Stimulated activated CD4-positive, alpha-beta T cell treated with anti-CD3 and anti-CD28 coated beads, Interleukin-12 subunit alpha, Interleukin-12 subunit beta, amount 100 ng/mL, for 24 hours (primary cell): ENCODE measurements around the gene LMX1A.

Experiments used
- DNase-seq, 2 experiments: peaks; one replicate each; pipeline ENCODE4 v3.0.0-alpha.2; 2020; ENCODE audit warnings: low read depth in 2 of 2

The LMX1A gene

DNA sequence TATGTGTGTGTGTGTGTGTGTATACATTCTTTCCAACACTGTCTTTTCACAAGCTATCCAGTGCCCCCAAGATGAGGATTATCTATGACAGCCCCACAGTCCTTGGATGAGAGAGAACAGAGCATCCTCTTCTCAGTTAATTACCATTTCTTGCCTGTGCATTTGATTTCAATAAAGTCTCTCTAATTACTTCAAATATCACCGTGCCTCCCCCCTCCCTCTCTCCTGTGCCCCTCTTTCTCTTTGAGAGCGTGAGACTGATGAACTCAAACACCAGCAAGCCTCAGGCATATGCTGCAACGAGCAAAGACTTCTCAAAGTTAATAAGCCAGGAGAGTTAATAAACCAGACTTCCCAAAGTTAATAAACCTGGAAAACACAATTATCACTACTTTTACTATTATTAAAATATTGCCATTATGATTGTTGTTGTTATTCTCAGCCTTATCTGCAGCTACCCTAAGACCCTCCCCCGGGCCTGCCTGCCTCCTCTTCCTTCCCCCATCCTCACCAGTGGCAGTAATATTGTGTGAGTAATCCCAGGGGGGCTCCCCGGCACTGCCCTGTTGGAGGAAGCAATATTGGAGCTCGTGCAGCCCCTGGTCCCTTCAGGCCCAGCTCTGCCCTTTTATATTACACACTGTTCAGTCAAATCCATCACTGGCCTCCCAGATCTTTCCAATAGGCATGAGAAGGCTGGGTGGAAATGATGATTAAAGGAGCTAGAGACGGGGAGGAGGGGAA is 30.9 kb downstream of the LMX1A start:
- no peak for DNase-seq

DNA sequence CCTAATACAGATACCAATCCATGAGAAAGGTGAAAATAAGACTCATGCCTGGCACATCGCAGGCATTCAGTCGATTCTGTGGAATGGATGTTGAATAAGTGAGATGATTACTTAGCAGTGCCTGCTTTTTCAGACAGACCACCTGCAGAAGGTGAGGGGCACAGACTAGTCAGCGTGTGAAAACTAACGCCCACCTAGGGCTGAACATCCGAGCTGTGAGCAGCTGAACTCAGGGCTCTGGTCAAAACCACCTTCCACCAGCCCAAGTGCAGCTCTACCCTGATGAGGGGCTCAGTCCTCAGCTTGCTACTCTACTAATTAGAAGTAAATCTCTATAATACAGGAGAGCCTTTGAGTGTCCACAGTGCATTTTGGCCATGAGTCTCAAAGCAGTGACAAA is 32.5 kb downstream of the LMX1A start:
- no peak for DNase-seq

DNA sequence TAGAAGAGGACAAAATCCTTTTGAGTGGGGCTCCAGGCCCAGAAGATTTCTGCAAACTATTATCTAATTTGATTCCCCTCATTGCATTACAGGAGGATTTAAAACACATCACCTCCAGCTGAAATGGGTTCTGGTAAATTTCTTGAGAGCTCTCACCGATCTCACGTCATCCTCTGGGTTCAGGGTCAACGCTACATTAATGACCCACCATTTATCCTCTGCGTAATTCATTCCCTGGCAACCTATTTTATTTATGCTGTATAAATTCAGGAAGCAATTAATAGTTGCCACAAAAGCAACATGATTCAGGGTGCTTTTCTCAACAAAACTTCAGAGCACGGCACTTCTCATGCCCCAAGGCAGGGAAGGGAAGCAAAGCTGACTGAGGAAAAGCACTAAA is 38.9 kb downstream of the LMX1A start:
- no peak for DNase-seq

DNA sequence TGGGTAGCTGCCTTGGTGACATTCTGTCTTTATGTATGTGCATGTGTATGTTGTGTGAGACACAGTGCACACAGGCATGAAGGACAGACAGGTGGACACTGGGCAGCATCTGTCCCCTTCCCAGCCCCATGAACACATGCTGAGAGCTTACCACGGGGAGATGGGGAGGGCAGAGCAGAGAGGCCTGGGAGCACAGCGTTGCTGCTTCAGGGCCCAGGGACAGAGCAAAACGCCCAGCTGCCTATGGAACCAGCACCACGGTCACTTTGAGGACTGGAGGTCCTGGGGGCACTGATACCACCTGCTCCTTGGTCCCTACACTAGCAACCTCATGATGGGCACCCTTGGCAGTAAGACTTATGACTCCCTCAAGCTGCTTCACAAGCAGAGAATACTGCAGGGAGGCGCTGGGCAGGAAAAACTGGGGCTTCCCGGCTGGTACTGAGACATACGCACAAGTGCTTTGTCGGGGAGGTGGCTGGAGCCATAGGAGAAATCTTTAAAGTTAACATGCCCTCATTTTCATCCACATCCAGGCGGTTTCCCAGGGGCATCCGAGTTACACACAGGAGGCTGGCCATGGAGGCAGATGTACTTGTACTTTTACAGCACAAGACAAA is 40.3 kb downstream of the LMX1A start:
- DNase-seq = no peak

DNA sequence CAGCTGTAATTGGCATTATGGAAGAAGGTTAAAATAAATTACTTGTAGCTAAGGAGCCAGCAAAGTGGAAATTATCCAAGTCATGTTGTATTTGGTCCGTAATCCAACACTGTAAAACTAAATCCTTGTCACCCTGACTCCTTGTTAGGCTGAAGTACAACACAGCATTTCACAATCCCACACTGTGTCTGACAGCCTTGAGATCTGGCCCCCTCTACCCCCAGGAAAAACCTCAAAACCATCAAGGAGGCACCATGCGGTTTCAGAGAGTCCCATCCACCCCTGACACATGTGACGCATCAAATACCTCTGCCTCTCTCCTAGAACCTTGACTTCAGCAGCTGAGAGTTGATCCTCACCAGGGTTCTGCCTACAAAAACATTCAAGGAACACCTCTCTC is 41.0 kb downstream of the LMX1A start:
- no peak for DNase-seq

DNA sequence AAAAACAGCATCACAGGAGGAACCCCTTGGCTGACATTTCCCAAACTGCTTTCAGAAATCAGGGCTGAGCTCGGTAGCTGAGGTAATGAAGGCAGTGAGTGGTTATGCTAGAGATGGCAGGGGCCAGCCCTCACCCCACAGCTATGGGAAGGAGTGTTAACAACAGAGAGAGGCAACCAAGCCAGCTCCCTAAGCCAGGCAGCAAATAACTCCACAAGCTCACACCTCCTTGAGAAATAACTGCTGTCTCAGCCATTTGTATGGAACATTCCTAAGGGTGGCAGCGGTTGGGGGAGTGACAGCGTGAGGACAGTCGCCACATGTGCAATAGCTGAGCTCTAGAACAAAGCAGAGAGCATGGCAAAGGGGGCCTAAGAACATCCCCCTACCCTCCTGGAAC is 42.6 kb downstream of the LMX1A start:
- DNase-seq = no peak

DNA sequence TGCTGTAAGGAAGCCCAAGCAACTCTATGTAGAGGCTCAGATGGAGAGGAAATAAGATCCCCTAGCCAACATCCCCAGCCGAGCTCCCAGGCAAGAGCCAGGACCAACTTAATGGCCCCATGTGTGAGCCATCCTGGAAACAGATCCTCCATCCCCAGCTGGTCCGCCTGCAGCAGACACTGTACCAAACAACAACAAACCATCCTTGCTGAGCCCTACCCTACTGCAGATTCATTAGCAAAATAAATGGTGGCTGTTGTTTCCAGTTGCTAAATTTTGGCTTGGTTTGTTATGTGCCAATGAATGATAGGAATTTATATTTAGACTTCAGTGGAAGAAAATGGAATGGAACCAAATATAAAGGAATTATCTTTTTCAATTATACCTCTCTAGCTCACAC is 43.9 kb downstream of the LMX1A start:
- DNase-seq = no peak

DNA sequence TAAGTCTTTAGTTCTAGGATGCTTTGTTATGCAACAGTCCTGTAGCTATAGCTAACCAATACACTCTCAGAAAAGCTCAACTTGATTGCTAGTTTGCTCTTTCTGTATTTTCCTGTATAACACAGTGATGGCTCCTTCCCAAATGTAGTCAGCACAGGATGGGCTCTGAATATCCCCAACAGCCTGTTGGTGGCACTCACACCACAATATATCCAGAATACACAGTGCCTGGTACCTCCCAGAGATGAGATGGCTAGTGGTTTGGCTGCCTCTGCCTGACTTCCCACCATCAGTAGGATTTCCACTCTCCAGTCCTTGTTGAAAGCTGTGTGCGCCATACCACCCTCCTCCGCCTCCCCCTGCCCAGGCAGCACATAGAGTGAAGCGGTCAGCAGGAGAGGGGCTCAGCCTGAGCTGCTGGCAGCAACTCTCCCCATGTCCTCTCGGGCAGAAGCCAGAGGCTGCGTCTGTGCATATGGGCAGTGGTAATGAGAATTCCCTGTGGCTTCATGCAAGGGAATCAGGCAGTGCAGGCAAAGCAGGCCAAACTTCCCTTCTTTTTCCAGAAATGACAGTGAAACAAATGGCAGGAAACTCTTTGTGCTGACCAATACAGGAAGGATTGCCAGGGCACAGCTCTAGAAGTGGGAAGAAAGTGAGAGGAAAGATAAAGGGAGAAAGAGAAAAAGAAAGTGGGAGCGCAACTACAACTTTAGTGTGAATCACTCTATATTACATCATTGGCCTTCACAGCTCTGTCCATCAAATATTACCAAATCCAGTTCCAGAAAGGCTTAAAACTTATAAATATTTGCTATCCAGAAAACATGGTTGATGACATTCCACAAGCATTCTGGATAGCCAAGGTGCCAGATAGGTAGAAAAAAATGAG is 49.7 kb downstream of the LMX1A start:
- DNase-seq = no peak

DNA sequence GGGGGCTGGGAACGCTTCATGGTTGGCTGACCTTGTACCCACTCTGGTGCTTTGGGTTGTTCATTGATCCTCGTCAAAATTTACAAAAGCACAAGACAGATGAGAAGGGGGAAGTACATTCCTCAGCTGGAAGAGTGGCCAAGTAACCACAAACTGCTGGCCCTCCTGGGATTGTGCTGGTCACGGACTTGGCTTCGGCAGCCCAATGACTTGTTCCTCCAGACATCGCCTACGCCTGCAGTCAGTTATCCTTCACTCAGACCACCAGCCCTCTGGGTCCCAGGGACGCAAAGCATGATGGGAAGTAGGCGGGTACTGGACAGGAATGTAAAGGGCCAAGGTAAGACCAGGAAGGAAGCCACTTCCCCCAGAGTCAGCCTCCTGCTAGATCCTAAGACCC is 53.1 kb downstream of the LMX1A start:
- no peak for DNase-seq

DNA sequence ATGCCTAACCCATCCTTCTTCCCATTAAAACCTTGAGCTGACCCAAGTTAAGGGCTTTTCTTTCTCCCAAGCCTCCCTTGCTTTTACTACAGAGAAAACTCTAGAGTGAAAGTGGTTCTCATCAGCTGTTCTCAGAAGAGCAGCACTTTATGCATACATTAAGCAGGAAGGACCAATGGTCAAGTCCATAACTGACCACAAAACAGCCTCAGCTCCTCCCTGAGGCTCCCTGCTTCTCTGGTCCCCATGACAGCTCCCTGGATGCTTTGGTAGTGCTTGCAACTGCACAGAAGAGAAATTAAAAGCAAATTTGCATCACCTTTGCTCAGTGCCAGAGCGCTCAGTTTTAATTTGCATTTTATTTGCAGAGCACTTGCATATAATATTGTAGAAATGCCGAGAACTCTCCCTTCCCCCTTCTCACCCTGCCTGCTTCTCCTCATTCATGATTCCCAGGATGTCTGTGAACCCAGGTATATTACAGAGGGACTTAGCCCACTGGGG is 56.1 kb downstream of the LMX1A start:
- DNase-seq = no peak

DNA sequence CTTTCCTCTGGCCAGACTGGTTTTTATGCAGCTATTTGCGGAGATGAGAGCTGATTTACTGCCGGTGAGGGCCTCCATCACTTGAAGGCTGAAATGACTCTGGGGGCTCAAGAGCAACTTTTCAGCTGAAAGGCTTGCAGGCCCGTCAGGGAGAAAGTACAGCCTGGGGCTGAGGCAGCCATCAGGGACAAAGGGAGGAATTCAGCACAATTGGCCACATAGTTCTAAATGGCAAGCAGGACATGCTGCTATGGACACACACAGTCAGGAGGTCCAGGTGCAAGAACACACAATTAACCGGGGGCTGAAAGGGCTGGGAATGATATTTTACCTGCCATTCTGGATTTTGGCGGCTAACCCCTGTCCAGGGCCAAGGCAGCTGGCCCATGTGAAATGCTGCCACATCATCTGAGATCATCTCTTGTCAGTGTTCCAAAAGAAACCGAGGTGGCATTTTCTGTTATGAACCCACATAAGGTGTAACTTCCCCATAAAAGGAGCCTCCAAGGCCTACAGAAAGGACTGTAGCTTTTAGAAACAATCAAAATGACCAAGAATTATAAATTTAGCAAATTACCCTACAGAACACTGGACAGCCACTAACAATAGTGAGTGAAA is 58.2 kb downstream of the LMX1A start:
- no peak for DNase-seq

DNA sequence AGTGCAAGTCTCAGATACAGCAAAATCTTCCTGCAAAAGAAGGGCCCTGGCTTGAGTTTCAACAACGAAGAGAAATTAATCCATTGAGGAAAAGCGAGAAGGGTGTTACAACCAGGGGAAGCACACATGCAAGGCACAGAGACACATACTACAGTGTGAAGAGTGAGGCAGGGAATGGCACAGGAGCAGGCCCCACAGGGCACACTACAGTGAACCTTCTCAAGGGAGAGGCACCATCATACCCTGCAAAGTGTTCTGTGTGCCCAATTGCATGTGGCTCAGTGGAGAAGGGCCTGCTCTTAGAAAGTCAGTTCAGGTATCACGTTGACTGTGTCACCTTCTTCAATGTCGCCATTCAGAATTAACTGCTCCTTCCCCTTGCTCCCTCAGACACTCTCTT is 60.3 kb downstream of the LMX1A start:
- DNase-seq = no peak

DNA sequence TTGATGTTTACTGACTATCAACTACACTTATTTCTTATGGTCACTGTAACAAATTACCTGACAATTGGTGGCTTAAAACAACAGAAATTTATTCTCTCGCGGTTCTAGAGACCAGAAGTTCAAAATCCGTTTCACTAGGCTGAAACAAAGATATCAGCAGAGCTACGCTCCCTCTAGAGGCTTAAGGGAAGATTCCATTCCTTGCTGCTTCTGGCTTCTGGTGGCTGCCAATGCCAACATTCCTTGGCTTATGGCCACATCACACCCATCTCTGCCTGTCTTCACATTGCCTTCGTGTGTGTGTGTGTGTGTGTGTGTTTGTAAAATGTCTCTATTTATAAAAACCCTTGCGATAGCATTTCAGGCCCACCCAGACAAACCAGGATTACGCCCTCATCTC is 66.4 kb downstream of the LMX1A start:
- no peak for DNase-seq

DNA sequence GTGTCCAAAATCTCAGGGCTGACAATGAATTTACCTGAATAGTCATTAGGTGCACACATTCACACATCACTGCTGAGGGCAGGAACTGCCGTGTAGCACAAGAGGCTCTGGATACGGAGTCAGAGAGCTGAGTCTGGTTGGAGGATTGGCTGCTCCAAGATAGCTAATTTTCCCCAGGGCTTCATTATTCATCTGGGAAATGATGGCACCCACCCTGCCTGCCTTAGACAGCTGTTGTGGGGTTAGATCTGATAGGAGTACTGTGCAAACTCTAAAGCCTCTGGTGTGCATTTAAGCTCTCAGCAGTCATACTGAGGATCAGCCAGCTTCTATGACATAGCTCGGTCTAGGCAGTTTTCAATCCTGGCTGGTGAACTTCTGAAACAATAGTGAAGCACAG is 67.0 kb downstream of the LMX1A start:
- DNase-seq = no peak

DNA sequence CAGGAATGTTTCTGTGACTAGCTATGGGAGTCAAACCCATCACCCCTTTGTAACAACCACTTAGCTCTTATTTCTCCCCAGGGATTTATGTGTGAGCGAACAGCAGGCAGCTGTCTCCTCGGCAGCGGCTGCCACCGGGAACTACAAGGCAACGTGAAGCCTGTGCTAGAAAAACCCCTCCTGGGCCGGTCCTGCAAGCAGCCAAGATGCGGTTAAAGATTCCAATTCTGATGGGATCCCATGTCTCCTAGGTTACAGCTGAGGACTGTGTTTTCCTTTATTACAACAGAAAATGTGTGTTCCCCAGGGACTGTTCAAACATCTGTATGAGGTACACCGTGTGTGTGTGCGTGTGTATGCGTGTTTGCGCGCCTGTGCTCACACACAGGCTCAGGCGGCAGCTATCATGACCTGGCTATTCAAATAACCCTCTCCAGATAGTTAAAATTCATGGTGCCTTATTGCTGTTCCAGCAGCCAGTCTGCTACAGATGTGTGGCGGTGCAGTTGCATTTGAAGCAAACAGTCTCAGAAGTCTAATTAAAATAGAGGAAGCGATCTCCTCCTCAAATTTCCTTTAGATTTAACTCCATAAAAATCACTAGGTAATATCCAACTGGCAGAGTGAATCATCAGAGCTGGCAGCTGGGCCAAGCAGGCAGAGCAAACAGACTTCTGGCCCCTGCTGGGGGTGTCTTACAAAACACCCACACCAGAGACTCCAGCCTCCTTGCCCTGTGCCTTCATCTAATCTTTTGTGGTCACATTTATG is 68.0 kb downstream of the LMX1A start:
- no peak for DNase-seq

DNA sequence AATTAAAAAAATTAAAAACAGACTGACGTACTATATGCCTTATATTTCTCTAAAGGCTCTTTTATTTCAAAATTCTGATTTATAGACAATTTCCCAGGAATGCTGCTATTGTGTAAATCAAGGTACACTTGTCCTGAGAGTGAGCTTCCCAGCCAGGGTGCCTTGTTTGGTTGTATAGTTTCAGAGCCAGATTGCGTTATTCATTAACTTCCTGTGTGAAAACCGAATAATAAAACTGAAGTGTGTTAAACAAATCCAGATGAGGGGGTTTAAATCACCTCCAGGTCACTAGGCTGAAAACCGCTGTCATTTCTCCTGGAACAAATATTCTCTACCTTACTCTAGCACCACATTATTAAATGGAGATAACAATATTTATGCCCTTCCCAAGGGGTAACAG is 68.7 kb downstream of the LMX1A start:
- DNase-seq = no peak

DNA sequence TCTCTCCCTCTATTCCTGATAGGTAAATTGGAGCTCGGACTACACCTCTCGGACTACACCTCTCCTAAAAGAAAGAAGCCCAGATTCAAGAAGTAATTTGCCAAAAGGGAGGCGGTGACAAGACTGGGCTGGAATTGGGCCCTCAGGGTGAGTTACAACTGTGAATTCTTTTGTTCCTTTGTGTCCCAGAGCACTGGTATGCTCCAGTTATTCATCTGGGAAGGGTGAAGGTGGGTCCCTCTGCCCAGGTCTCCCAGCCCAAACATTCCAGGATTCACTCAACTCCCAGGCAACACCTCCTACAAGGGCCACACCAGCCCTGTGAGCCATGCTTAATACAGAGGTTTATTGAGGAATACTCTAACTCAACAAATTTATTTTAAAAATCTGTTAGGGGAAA is 69.2 kb downstream of the LMX1A start:
- no peak for DNase-seq

DNA sequence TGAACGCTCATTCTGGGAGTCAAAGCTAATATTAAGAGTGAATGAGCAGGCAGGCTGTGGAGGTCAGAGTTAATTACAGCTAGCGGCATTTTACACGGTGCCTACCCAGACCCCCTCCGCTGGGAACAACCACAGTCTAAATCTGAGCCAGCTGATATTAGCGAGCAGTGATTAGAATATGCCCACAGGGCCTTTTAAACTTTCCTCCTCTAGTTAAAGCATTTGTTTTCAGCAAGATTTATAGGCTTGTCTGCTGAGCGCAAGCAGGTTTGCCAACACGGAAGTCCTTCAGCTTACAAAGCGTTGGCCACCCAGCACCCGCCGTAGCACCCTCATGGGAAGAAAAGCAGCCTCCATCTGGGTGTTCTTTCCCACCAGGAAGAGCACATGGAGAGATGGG is 72.1 kb downstream of the LMX1A start:
- DNase-seq = no peak

DNA sequence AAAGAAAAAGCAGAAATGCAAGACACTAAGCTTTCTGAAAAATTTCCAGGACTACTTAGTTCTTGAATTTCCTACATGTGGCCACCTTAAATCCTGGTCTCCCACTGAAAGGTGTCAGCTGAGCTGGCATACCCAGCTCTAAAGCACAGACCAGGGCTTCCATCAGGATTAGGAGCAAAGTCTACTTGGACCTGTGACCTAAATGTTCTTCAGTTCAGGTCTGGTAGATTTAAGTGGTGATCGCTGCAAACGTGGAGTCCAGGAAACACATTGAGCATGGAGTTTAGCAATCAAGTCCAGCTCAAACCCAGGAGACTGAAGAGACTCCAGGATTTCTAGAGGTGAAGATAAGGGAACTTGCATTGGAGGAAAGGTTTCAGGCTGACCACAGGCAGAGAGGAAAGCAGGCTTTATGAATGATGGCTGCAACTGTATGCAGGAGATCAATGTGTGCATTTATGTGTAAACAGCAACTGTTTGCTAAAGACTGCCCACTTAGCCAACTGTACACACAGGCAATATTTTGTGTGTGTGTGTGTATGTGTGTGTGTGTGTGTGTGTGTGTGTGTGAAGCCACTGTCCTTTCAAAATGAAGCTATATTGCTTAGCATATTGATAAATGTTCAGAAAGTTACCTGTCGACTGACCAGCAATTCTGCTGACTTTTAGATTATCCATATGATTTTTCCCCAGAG is 75.2 kb downstream of the LMX1A start:
- no peak for DNase-seq

DNA sequence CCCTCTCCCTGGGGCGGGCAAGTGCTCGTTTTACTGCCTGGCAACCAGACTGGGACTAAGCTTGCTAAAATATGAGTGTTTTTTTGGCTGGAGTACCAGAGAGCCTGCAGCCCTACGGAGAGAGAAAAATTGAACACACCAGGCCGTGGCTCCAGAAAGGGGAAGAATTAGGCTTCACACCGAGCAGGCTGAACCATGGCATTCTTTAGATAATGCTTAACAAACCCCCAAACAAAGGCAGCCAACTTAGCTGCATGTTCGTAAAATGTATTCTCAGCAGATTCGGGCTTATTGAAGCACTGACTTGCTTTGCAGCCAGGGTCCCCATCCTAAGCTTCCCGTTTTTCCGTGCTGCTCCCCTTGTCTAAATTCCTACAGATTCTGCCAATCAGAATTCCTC is 76.6 kb downstream of the LMX1A start:
- DNase-seq = no peak

DNA sequence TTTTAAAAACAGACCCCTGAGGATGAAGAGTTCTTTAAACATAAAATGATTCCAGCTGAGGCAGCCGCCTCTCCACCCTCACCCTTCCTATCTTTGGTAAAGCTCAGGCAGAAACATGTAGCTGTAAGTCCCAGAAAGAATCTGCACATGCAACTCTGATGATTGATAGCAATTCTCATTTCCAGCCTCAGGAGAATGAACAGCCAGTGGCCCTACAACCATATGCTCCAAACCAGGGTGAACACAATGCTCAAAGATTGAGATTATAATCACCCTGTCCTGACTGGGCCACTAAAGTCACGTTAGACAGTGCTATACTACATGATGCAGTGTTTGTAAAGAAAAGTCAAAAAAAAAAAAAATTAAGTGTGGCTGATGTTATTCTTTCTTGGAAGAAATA is 80.2 kb downstream of the LMX1A start:
- DNase-seq = no peak
